ENCODE data around the gene SMIM1.

The SMIM1 gene

DNA sequence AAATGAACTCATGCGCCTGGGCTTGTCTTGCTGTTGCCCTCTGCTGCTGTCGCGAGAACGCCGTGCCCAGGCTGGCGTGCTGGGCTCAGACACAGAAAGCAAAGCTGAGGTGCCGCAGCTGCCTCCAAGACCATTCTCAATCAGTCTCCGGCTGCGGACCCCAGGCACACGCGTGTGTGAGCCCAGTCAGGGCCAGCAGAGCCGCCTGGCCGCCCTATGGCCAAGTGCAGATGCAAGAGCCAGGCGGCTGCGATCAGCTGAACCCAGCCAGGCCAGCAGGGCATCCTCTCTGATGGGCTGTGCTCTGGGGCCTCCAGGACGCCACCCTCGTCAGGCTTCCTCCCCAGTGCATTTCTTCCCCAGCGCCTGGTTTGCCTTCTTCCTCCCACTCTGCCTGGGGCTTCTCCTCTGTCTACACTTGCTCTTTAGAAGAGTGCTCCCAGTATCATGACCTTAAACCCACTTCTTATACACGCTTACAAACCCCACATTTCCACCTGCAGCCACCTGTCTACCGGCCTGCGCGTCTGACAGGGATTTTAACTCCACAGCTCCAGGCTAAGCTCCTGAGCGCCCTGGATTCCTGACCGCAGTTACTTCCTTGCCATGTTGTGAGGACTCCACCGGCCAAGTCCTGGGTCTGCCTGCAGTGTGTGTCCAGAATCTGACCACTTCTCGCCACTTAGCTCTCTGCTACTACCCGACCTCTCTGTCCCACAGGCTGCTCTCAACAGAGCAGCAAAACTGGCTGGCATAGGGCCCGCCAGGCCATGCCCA lies 45.5 kb downstream of the SMIM1 start:
- Mint-ChIP-seq H3K36me3 (ENCODE audit: low read depth) (peaks cover 55% of the 10 kb centered on the region), H3K27ac (no peak overlapping the region), H3K9me3 (no peaks in the 10 kb centered on the region), H3K27me3 (ENCODE audit: low read depth) (no peaks in the 10 kb centered on the region), H3K4me1 (peaks cover 18% of the 10 kb centered on the region), H3K4me3 (no peak overlapping the region)
- TF ChIP-seq, protein P1, sequence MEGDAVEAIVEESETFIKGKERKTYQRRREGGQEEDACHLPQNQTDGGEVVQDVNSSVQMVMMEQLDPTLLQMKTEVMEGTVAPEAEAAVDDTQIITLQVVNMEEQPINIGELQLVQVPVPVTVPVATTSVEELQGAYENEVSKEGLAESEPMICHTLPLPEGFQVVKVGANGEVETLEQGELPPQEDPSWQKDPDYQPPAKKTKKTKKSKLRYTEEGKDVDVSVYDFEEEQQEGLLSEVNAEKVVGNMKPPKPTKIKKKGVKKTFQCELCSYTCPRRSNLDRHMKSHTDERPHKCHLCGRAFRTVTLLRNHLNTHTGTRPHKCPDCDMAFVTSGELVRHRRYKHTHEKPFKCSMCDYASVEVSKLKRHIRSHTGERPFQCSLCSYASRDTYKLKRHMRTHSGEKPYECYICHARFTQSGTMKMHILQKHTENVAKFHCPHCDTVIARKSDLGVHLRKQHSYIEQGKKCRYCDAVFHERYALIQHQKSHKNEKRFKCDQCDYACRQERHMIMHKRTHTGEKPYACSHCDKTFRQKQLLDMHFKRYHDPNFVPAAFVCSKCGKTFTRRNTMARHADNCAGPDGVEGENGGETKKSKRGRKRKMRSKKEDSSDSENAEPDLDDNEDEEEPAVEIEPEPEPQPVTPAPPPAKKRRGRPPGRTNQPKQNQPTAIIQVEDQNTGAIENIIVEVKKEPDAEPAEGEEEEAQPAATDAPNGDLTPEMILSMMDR (IDR thresholded peaks at IDR 0.05; ENCODE audit: unreplicated experiment in 3 of 3): no peak

DNA sequence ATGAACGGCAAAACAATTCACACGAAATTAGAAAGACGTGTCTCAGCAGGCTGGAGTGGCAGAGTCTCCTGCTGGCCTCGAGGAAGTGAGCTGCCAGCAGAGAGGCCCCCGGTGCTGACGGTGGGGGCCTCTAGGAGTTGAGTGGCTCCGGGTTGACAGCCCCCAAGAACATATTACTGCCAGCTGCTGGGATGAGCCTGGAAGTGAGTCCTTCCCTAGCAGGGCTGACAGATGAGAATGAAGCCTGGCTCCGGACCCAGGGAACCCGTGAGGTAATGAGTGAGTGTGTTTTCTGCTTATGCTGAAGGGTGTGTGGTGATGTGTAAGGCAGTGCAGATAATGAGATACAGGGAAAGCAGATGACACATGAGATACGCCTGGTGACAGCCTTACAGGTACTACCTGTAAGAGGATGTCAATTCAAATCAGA lies 47.2 kb downstream of the SMIM1 start:
- peaks cover 65% of the 10 kb centered on the region for H3K36me3 Mint-ChIP-seq (ENCODE audit: low read depth)
- H3K9me3 Mint-ChIP-seq: no peaks in the 10 kb centered on the region
- H3K4me3 Mint-ChIP-seq: peak overlapping the region in 1 of 3 experiments; percentile 31
- H3K27ac Mint-ChIP-seq: peak overlapping the region; percentile 9 to 91 (median 65)
- TF ChIP-seq, protein P1 (IDR thresholded peaks at IDR 0.05; ENCODE audit: unreplicated experiment in 3 of 3): no peak
- H3K4me1 Mint-ChIP-seq: peaks cover 18% of the 10 kb centered on the region
- H3K27me3 Mint-ChIP-seq (ENCODE audit: low read depth): no peaks in the 10 kb centered on the region

GRCh38 chr1:3820316-3820715 lies 47.8 kb downstream of the SMIM1 start:
- Mint-ChIP-seq H3K9me3 (no peaks in the 10 kb centered on the region), H3K27me3 (ENCODE audit: low read depth) (no peaks in the 10 kb centered on the region), H3K27ac (peak overlapping the region; percentile 65 to 91 (median 76)), H3K36me3 (ENCODE audit: low read depth) (peaks cover 61% of the 10 kb centered on the region), H3K4me1 (peaks cover 18% of the 10 kb centered on the region), H3K4me3 (no peak overlapping the region)
- TF ChIP-seq, protein P1 (IDR thresholded peaks at IDR 0.05; ENCODE audit: unreplicated experiment in 3 of 3): no peak

GRCh38 chr1:3821004-3821403 lies 48.5 kb downstream of the SMIM1 start:
- no peak overlapping the region for H3K4me3 Mint-ChIP-seq
- peak overlapping the region; percentile 64 to 76 (median 68) for H3K27ac Mint-ChIP-seq
- H3K4me1 Mint-ChIP-seq: peaks cover 18% of the 10 kb centered on the region
- no peaks in the 10 kb centered on the region for H3K9me3 Mint-ChIP-seq
- TF ChIP-seq, protein P1 (IDR thresholded peaks at IDR 0.05; ENCODE audit: unreplicated experiment in 3 of 3): no peak
- no peaks in the 10 kb centered on the region for H3K27me3 Mint-ChIP-seq (ENCODE audit: low read depth)
- H3K36me3 Mint-ChIP-seq (ENCODE audit: low read depth): peaks cover 62% of the 10 kb centered on the region

DNA sequence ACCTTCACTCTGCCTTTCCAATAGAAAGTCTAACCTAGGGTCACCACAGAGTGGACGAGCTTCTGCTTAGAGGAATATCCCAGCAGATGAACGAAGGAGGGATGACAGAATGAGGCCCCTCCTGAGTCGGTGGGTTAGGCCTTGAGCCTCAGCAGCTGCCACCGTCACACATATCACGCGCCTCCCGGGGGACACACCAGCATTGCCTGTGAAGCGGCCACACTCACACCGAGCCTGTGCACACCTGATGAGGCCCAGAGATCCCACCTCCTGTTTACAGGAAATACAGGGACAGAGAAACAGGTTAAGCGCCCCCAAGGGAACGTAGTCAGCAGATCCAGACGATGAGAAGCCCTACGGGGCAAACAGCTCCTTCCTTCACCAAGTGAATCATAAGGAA lies 48.9 kb downstream of the SMIM1 start:
- H3K27ac Mint-ChIP-seq: peak overlapping the region; percentile 64 to 76 (median 68)
- H3K9me3 Mint-ChIP-seq: no peaks in the 10 kb centered on the region
- H3K36me3 Mint-ChIP-seq (ENCODE audit: low read depth): peaks cover 65% of the 10 kb centered on the region
- peaks cover 18% of the 10 kb centered on the region for H3K4me1 Mint-ChIP-seq
- H3K4me3 Mint-ChIP-seq: no peak overlapping the region
- TF ChIP-seq, protein P1 (IDR thresholded peaks at IDR 0.05; ENCODE audit: unreplicated experiment in 3 of 3): no peak
- H3K27me3 Mint-ChIP-seq (ENCODE audit: low read depth): no peaks in the 10 kb centered on the region

DNA sequence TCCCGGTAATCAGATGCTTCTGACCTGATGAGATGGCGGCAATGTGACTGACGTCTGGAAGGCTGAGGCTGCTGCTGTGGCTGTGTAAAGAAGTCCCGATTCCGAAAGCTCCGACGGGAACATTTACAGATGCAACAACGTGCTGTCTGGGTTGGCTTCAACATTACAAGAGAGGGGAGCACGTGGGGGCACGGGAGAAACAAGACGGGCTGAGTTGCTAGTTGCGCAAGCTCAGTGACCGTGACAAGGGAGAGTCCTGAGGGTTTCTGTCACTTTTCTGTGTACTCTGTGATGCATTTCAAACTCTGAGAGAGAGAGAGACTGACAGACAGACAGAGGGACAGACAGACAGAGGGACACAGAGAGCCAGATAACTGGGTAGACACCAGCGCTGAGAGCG lies 49.4 kb downstream of the SMIM1 start:
- H3K36me3 Mint-ChIP-seq (ENCODE audit: low read depth): peaks cover 67% of the 10 kb centered on the region
- peak overlapping the region in 2 of 3 experiments; percentile 68 to 76 for H3K27ac Mint-ChIP-seq
- H3K27me3 Mint-ChIP-seq (ENCODE audit: low read depth): no peaks in the 10 kb centered on the region
- no peak overlapping the region for H3K4me3 Mint-ChIP-seq
- TF ChIP-seq, protein P1 (IDR thresholded peaks at IDR 0.05; ENCODE audit: unreplicated experiment in 3 of 3): no peak
- H3K4me1 Mint-ChIP-seq: peaks cover 18% of the 10 kb centered on the region
- H3K9me3 Mint-ChIP-seq: no peaks in the 10 kb centered on the region

Measured in nephron (organoid).